Measurements from ENCODE around the gene RPL4.

The RPL4 gene

DNA sequence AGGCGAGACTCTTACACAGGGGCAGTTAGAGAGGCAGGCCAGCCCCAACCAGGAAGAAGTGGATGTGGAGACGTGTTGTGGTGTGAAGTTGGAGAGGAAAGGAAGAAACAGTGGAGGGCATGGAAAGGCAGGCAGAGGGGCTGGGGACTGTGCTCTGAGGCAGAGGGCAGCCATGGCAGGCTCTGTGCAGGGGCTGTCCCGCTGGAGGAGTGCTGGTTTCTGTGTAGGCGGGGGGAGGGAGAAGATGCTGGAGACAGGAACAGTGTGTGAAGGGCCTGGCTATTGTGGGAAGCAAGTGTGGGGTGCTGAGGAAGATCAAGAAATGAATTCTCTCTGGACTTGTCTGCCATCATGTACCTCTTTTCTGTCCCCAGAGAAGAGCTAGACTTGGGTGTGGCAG is 28.1 kb downstream of the RPL4 start:
- Histone ChIP-seq H3K4me3 (replicated peaks; ENCODE audit: insufficient read depth, low read length) (no peak overlapping the region), H3K27ac (replicated peaks) (no peak overlapping the region), H3K27me3 (ENCODE audit: insufficient read depth, poor library complexity, severe bottlenecking) (no peaks in the 10 kb centered on the region)
- no peak for TF ChIP-seq SPI1 (IDR thresholded peaks at IDR 0.05; ENCODE audit: borderline replicate concordance, low read depth)
- TF ChIP-seq, protein P1, sequence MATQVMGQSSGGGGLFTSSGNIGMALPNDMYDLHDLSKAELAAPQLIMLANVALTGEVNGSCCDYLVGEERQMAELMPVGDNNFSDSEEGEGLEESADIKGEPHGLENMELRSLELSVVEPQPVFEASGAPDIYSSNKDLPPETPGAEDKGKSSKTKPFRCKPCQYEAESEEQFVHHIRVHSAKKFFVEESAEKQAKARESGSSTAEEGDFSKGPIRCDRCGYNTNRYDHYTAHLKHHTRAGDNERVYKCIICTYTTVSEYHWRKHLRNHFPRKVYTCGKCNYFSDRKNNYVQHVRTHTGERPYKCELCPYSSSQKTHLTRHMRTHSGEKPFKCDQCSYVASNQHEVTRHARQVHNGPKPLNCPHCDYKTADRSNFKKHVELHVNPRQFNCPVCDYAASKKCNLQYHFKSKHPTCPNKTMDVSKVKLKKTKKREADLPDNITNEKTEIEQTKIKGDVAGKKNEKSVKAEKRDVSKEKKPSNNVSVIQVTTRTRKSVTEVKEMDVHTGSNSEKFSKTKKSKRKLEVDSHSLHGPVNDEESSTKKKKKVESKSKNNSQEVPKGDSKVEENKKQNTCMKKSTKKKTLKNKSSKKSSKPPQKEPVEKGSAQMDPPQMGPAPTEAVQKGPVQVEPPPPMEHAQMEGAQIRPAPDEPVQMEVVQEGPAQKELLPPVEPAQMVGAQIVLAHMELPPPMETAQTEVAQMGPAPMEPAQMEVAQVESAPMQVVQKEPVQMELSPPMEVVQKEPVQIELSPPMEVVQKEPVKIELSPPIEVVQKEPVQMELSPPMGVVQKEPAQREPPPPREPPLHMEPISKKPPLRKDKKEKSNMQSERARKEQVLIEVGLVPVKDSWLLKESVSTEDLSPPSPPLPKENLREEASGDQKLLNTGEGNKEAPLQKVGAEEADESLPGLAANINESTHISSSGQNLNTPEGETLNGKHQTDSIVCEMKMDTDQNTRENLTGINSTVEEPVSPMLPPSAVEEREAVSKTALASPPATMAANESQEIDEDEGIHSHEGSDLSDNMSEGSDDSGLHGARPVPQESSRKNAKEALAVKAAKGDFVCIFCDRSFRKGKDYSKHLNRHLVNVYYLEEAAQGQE (IDR thresholded peaks at IDR 0.05; ENCODE audit: insufficient replicate concordance, low read depth) = no peak
- no peak for TF ChIP-seq POLR2AphosphoS5 (IDR thresholded peaks at IDR 0.05; ENCODE audit: low read depth)
- TF ChIP-seq GABPA (IDR thresholded peaks at IDR 0.05; ENCODE audit: low read depth) = no peak
- TF ChIP-seq, protein P2, sequence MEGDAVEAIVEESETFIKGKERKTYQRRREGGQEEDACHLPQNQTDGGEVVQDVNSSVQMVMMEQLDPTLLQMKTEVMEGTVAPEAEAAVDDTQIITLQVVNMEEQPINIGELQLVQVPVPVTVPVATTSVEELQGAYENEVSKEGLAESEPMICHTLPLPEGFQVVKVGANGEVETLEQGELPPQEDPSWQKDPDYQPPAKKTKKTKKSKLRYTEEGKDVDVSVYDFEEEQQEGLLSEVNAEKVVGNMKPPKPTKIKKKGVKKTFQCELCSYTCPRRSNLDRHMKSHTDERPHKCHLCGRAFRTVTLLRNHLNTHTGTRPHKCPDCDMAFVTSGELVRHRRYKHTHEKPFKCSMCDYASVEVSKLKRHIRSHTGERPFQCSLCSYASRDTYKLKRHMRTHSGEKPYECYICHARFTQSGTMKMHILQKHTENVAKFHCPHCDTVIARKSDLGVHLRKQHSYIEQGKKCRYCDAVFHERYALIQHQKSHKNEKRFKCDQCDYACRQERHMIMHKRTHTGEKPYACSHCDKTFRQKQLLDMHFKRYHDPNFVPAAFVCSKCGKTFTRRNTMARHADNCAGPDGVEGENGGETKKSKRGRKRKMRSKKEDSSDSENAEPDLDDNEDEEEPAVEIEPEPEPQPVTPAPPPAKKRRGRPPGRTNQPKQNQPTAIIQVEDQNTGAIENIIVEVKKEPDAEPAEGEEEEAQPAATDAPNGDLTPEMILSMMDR (IDR thresholded peaks at IDR 0.05; ENCODE audit: insufficient read depth, low read length) = no peak
- DNase-seq (ENCODE audit: low read depth in 1 of 2, low spot score in 1 of 2) = no peak

DNA sequence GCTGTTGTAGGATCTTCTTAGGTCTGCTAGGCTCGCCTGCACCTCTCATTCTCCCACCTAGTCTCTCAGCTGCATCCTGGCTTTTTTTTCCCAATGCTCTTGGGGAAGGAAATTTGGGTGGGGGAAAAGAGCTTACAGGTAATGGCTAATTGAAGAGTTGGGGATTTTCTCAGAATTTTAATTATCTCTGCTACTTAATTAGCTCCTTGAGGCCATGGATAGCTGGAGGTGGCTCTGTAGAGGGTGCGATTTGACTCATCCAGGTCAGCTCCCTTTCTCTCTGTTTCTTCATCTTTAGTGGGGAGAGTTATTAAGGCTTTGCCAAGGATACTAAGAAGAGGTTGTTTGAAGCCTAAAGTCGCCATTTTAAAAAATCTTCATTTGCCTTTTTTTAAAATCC is 29.7 kb downstream of the RPL4 start:
- H3K27me3 ChIP-seq (ENCODE audit: insufficient read depth, poor library complexity, severe bottlenecking) = no peaks in the 10 kb centered on the region

DNA sequence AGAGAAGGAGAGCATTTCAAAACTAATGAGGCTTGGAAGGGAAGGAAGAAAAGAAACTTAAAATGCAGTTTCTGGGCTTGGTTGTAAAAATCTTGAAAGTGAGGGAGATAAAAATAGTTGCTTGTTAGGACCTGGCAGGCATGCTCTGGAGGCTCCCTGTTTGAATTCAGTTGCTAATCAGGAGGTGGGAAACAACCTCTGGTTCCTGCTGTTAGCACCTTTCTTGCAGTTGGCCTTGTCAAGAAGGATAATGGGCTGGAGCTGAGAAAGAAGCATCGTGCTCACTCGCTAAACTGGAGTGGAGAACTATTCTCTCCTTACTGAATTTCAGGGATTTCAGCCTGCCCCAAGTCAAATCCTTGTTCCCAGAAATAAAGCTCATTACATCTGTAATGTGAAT is 30.5 kb downstream of the RPL4 start:
- TF ChIP-seq, protein P2 (IDR thresholded peaks at IDR 0.05; ENCODE audit: insufficient read depth, low read length) = no peak
- TF ChIP-seq POLR2AphosphoS5 (IDR thresholded peaks at IDR 0.05; ENCODE audit: low read depth) (no peak), GABPA (IDR thresholded peaks at IDR 0.05; ENCODE audit: low read depth) (no peak), SPI1 (IDR thresholded peaks at IDR 0.05; ENCODE audit: borderline replicate concordance, low read depth) (no peak)
- TF ChIP-seq, protein P1 (IDR thresholded peaks at IDR 0.05; ENCODE audit: insufficient replicate concordance, low read depth) = no peak
- Histone ChIP-seq H3K27me3 (ENCODE audit: insufficient read depth, poor library complexity, severe bottlenecking) (no peaks in the 10 kb centered on the region), H3K4me3 (replicated peaks; ENCODE audit: insufficient read depth, low read length) (no peak overlapping the region), H3K27ac (replicated peaks) (no peak overlapping the region)
- DNase-seq (ENCODE audit: low read depth in 1 of 2, low spot score in 1 of 2) = no peak

More for the DNA sequence above, 29.7 kb downstream of the RPL4 start:
- Histone ChIP-seq H3K27ac (replicated peaks) (no peak overlapping the region), H3K4me3 (replicated peaks; ENCODE audit: insufficient read depth, low read length) (no peak overlapping the region)
- TF ChIP-seq, protein P1 (IDR thresholded peaks at IDR 0.05; ENCODE audit: insufficient replicate concordance, low read depth) = no peak
- TF ChIP-seq GABPA (IDR thresholded peaks at IDR 0.05; ENCODE audit: low read depth) (no peak), SPI1 (IDR thresholded peaks at IDR 0.05; ENCODE audit: borderline replicate concordance, low read depth) (no peak), POLR2AphosphoS5 (IDR thresholded peaks at IDR 0.05; ENCODE audit: low read depth) (no peak)
- TF ChIP-seq, protein P2 (IDR thresholded peaks at IDR 0.05; ENCODE audit: insufficient read depth, low read length) = no peak
- no peak for DNase-seq (ENCODE audit: low read depth in 1 of 2, low spot score in 1 of 2)
